ENCODE data around the gene ANKRD28.

- TF ChIP-seq, protein P1, sequence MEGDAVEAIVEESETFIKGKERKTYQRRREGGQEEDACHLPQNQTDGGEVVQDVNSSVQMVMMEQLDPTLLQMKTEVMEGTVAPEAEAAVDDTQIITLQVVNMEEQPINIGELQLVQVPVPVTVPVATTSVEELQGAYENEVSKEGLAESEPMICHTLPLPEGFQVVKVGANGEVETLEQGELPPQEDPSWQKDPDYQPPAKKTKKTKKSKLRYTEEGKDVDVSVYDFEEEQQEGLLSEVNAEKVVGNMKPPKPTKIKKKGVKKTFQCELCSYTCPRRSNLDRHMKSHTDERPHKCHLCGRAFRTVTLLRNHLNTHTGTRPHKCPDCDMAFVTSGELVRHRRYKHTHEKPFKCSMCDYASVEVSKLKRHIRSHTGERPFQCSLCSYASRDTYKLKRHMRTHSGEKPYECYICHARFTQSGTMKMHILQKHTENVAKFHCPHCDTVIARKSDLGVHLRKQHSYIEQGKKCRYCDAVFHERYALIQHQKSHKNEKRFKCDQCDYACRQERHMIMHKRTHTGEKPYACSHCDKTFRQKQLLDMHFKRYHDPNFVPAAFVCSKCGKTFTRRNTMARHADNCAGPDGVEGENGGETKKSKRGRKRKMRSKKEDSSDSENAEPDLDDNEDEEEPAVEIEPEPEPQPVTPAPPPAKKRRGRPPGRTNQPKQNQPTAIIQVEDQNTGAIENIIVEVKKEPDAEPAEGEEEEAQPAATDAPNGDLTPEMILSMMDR (IDR thresholded peaks at IDR 0.05 in 4 of 5, conservative IDR thresholded peaks at IDR 0.05 in 1 of 5): no peak
- no peak for TF ChIP-seq POLR2A (IDR thresholded peaks at IDR 0.05)
Measured at GRCh38 chr3:15846606-15847005, 48.8 kb upstream of the ANKRD28 start.

All from gastrocnemius medialis (tissue), 4 donors.